Endothelial cell of umbilical vein (primary cell): ENCODE data around the gene CC2D2A. TPM values are rescaled to one million over a fixed set of nuclear protein-coding genes. Genes with fewer than 3 reads are reported as not detected.

Experiments used
- BruUV-seq: library from RNA; stranded (reverse); fragments of 400-500 nt; replicated peaks from 2 replicates; lab custom pipeline; 2021; lab: Mats Ljungman, UMichigan
- CTCF ChIA-PET: fragments of 300-600, 350-600 bp; sonication (Branson Sonifier 250); formaldehyde crosslinking; loops from one replicate; lab custom pipeline; 2021; ENCODE audit warnings: antibody characterized with exemption, inconsistent platforms; lab: Charles Lee
- POLR2A ChIA-PET: fragments of 300-600, 350-600 bp; sonication (Branson Sonifier 250); formaldehyde crosslinking; loops from one replicate; lab custom pipeline; 2021; ENCODE audit warnings: antibody characterized with exemption, inconsistent platforms; lab: Charles Lee
- DNase-seq: peaks from one replicate; pipeline ENCODE4 v3.0.0-alpha.2; 2011; ENCODE audit warnings: low read depth, low spot score
- FAIRE-seq: peaks from 2 replicates; lab custom pipeline; 2011; peaks lifted over from hg19 to GRCh38; lab: Jason Lieb, UNC
- H2AFZ ChIP-seq: 2 replicates; pipeline ENCODE4 v1.6.0; 2012; ENCODE audit warnings: low read depth, low read length, control low read depth, inconsistent platforms
- H3K27ac ChIP-seq: 2 replicates; pipeline ENCODE4 v1.5.1; 2011; ENCODE audit warnings: low read depth, mild to moderate bottlenecking, control low read depth, low read length, moderate library complexity; ENCODE audit not compliant: insufficient read depth
- H3K27me3 ChIP-seq, 2 experiments: 2 replicates each; pipeline versions ENCODE4 v1.6.0 to v1.6.1; 2011; ENCODE audit warnings: low read length in 2 of 2, mixed read lengths in 1 of 2; ENCODE audit not compliant: control insufficient read depth in 2 of 2, insufficient read depth in 2 of 2
- H3K36me3 ChIP-seq, 2 experiments: 2 replicates in 1 of 2; 3 replicates in 1 of 2; pipeline ENCODE4 v1.5.1; 2011; ENCODE audit warnings: low read length in 2 of 2, mild to moderate bottlenecking in 1 of 2, moderate library complexity in 1 of 2; ENCODE audit not compliant: control insufficient read depth in 2 of 2, insufficient read depth in 2 of 2; ENCODE audit errors: extremely low read depth in 1 of 2
- H3K4me1 ChIP-seq: 3 replicates; pipeline ENCODE4 v1.5.1; 2011; ENCODE audit warnings: mild to moderate bottlenecking, low read length; ENCODE audit not compliant: control insufficient read depth, insufficient read depth; ENCODE audit errors: extremely low read depth
- H3K4me2 ChIP-seq: 2 replicates; pipeline ENCODE4 v1.6.1; 2011; ENCODE audit warnings: low read length, control low read depth, mixed read lengths; ENCODE audit not compliant: insufficient read depth
- H3K4me3 ChIP-seq, 3 experiments: fragments of 200-600 bp in 1 of 3; sonication (generic), shearing (Covaris generic) in 1 of 3; replicated peaks in 1 of 3; 2 replicates each; pipeline ENCODE4 v1.5.1; 2011 to 2016; ENCODE audit warnings: control low read depth in 3 of 3, low read length in 3 of 3, mild to moderate bottlenecking in 2 of 3, inconsistent platforms in 1 of 3, low read depth in 1 of 3, moderate library complexity in 1 of 3; ENCODE audit not compliant: insufficient read depth in 1 of 3
- H3K79me2 ChIP-seq: 2 replicates; pipeline ENCODE4 v1.6.0; 2012; ENCODE audit warnings: low read length, inconsistent platforms; ENCODE audit not compliant: control insufficient read depth, insufficient read depth
- H3K9ac ChIP-seq: replicated peaks from 2 replicates; pipeline ENCODE3; 2011; ENCODE audit warnings: low read length, control low read depth; ENCODE audit not compliant: insufficient read depth; ENCODE audit errors: extremely low read depth
- H3K9me1 ChIP-seq: replicated peaks from 3 replicates; pipeline ENCODE4 v1.6.0; 2011; ENCODE audit warnings: mild to moderate bottlenecking, low read length; ENCODE audit not compliant: control insufficient read depth, insufficient read depth; ENCODE audit errors: extremely low read depth
- H3K9me3 ChIP-seq: replicated peaks from 2 replicates; pipeline ENCODE4 v1.5.1; 2012; ENCODE audit warnings: low read length, inconsistent platforms; ENCODE audit not compliant: control insufficient read depth, insufficient read depth
- H4K20me1 ChIP-seq: replicated peaks from 2 replicates; pipeline ENCODE3; 2011; ENCODE audit warnings: mild to moderate bottlenecking, low read length; ENCODE audit not compliant: control insufficient read depth, insufficient read depth; ENCODE audit errors: extremely low read depth
- EZH2 ChIP-seq: IDR thresholded peaks from 2 replicates; pipeline ENCODE4 v1.6.1; 2012; ENCODE audit warnings: borderline replicate concordance, low read depth, mild to moderate bottlenecking, moderate library complexity, low read length, inconsistent platforms; ENCODE audit not compliant: severe bottlenecking
- FOS ChIP-seq: IDR thresholded peaks from 2 replicates; pipeline ENCODE4 v1.6.1; 2011; ENCODE audit warnings: mild to moderate bottlenecking, low read length, moderate library complexity, borderline replicate concordance; ENCODE audit not compliant: insufficient read depth
- GATA2 ChIP-seq: IDR thresholded peaks from 2 replicates; pipeline ENCODE4 v1.7.0; 2011; ENCODE audit warnings: low read depth, mild to moderate bottlenecking, moderate library complexity, mixed read lengths, low read length; ENCODE audit not compliant: insufficient read length, insufficient read depth
- JUN ChIP-seq: IDR thresholded peaks from 2 replicates; pipeline ENCODE4 v1.6.1; 2011; ENCODE audit warnings: borderline replicate concordance, low read depth; ENCODE audit not compliant: insufficient read length, insufficient read depth
- MAX ChIP-seq: IDR thresholded peaks from 2 replicates; pipeline ENCODE4 v1.6.1; 2011; ENCODE audit not compliant: insufficient read depth, insufficient read length
- MYC ChIP-seq: IDR thresholded peaks from one replicate; pipeline ENCODE4 v1.6.1; 2011; ENCODE audit warnings: mild to moderate bottlenecking, low read depth, low read length
- POLR2A ChIP-seq: IDR thresholded peaks from 2 replicates; pipeline ENCODE4 v1.6.1; 2012; ENCODE audit warnings: low read depth, mild to moderate bottlenecking, control low read depth, low read length
- POLR2AphosphoS5 ChIP-seq: IDR thresholded peaks from 2 replicates; pipeline ENCODE4 v1.6.1; 2012; ENCODE audit warnings: low read depth, mild to moderate bottlenecking, control low read depth, low read length, moderate library complexity; ENCODE audit not compliant: insufficient read depth
- dilution Hi-C: fragments of 300-500 bp; cut with MboI; formaldehyde crosslinking; loops from one replicate; pipeline ENCODE4 v1.15.0; 2019; ENCODE audit warnings: low sequenced_read_pairs; ENCODE audit not compliant: extremely low pct_ligation_motif_present
- intact Hi-C: fragments of 100-400 bp; cut with micrococcal nuclease; formaldehyde crosslinking; loops from one replicate; pipeline ENCODE4 v1.10.0; 2022
- polyA plus RNA-seq, 4 experiments: library from polyadenylated mRNA; depleted of rRNA in 3 of 4; stranded (reverse) in 3 of 4; unstranded in 1 of 4; fragments of >200 nt; gene quantifications; 2 replicates each; pipeline versions ENCODE4 v1.2.1 to v1.2.3, GENCODE V29; 2011 to 2012; ENCODE audit warnings: missing spikeins in 1 of 4
- total RNA-seq: library from RNA; stranded (reverse); gene quantifications from 2 replicates; pipeline ENCODE4 v1.2.3, GENCODE V29; 2021
- TF ChIP-seq, protein P1 (sequence below), 2 donors: IDR thresholded peaks; 1 replicate in 1 of 2; 2 replicates in 1 of 2; pipeline ENCODE4 v1.5.1; 2011; ENCODE audit warnings: low read length in 2 of 2, mild to moderate bottlenecking in 2 of 2, moderate library complexity in 2 of 2, control low read depth in 1 of 2, inconsistent platforms in 1 of 2, low read depth in 1 of 2; ENCODE audit not compliant: insufficient read depth in 1 of 2; ENCODE audit errors: extremely low read depth in 1 of 2

CC2D2A gene
- total and polyA plus RNA-seq, 2 donors (not counting 3 experiments of a cell fraction or from before 2014, with no cell fraction given) = 10.2 to 22.4 TPM

DNA sequence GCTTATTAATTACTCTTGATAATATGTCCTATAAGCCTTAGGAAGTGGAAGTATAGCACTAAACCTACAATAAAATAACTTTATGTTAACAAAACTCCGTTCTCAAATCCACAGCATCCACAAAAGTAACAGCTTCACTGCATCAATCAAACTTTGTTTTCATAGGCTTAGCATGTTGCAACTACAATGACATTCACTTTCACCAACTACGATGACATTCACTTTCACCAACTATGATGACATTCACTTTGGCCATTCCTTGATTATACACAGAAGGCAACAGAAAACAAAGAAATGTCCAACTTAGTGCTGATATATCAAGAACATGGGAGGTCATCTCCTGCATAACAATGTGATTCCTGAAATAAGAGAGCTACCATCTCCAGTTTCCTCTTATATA, 141.2 kb downstream of the CC2D2A start:
- Histone ChIP-seq H3K4me1 (no peaks in the 10 kb centered on the region), H3K9ac (no peak overlapping the region), H3K9me3 (no peaks in the 10 kb centered on the region), H3K27me3 (no peaks in the 10 kb centered on the region), H4K20me1 (no peaks in the 10 kb centered on the region), H3K79me2 (peaks cover 6% of the 10 kb centered on the region), H3K36me3 (no peaks in the 10 kb centered on the region), H3K27ac (no peak overlapping the region), H2AFZ (no peak overlapping the region), H3K4me3 (no peak overlapping the region), H3K9me1 (no peaks in the 10 kb centered on the region), H3K4me2 (no peak overlapping the region)
- CTCF ChIA-PET = interaction anchor here (1.5 kb wide), 1 partner anchor 12 kb away, joined by 3 read pairs; no protein-coding TSS in a partner anchor
- TF ChIP-seq FOS (no peak), POLR2AphosphoS5 (no peak), MAX (no peak), EZH2 (no peak), JUN (no peak), POLR2A (no peak), MYC (no peak), GATA2 (no peak)
- TF ChIP-seq, protein P1, sequence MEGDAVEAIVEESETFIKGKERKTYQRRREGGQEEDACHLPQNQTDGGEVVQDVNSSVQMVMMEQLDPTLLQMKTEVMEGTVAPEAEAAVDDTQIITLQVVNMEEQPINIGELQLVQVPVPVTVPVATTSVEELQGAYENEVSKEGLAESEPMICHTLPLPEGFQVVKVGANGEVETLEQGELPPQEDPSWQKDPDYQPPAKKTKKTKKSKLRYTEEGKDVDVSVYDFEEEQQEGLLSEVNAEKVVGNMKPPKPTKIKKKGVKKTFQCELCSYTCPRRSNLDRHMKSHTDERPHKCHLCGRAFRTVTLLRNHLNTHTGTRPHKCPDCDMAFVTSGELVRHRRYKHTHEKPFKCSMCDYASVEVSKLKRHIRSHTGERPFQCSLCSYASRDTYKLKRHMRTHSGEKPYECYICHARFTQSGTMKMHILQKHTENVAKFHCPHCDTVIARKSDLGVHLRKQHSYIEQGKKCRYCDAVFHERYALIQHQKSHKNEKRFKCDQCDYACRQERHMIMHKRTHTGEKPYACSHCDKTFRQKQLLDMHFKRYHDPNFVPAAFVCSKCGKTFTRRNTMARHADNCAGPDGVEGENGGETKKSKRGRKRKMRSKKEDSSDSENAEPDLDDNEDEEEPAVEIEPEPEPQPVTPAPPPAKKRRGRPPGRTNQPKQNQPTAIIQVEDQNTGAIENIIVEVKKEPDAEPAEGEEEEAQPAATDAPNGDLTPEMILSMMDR (IDR thresholded peaks at IDR 0.05; ENCODE audit: extremely low read depth in 1 of 2, insufficient read depth in 1 of 2, low read depth in 1 of 2, low read length in 2 of 2) = no peak
- FAIRE-seq = peak; percentile 40
- dilution Hi-C loops = no loop called here
- intact Hi-C loops = no loop called here
- POLR2A ChIA-PET = no interaction called here
- no TSS peak for BruUV-seq
- no peak for DNase-seq
